ENCODE measurements around the gene SPATA16.

DNA sequence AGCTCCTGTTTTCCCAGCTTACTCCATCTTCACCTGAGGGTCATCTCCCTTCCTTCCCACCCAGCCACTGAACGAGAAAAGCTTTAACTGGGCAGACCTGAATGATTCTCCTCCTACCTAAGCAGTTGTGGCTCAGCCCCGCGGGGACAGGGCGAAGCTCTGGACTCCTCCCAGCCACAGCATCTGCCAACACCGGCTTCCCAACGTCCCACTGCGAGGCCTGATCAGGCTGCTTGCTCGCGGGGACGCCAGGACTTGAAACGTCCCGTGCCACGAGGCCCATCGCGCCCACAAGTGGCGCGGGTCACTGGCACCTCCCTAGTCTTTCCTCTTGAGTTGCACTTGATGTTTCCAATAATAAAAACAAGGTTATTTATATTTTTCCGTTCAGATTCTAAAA, at the start of gene SPATA16:
- TF ChIP-seq, protein P1, sequence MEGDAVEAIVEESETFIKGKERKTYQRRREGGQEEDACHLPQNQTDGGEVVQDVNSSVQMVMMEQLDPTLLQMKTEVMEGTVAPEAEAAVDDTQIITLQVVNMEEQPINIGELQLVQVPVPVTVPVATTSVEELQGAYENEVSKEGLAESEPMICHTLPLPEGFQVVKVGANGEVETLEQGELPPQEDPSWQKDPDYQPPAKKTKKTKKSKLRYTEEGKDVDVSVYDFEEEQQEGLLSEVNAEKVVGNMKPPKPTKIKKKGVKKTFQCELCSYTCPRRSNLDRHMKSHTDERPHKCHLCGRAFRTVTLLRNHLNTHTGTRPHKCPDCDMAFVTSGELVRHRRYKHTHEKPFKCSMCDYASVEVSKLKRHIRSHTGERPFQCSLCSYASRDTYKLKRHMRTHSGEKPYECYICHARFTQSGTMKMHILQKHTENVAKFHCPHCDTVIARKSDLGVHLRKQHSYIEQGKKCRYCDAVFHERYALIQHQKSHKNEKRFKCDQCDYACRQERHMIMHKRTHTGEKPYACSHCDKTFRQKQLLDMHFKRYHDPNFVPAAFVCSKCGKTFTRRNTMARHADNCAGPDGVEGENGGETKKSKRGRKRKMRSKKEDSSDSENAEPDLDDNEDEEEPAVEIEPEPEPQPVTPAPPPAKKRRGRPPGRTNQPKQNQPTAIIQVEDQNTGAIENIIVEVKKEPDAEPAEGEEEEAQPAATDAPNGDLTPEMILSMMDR (conservative IDR thresholded peaks at IDR 0.05; ENCODE audit: low read depth in 2 of 2): no peak
- TF ChIP-seq EZH2 (IDR thresholded peaks at IDR 0.05; ENCODE audit: low read depth, unreplicated experiment): no peak
